Testis (tissue), 3 donors: ENCODE measurements around the gene RGS9. TPM values are rescaled to one million over a fixed set of nuclear protein-coding genes. Genes with fewer than 3 reads are reported as not detected.
"Not testable (repeated sequence)": the region's sequence is repeated elsewhere in the genome, so short reads cannot be mapped to it uniquely, and the experiment has no call there.

Experiments
- DNase-seq: peaks from one replicate; pipeline ENCODE4 v3.0.0-alpha.2; 2019
- H3K27ac ChIP-seq, 2 donors: fragments of 200-600 bp; sonication (generic); one replicate each; pipeline ENCODE4 v1.5.1; 2019
- H3K27me3 ChIP-seq: fragments of 200-600 bp; sonication (generic); one replicate; pipeline ENCODE4 v1.5.1; 2019
- H3K36me3 ChIP-seq: fragments of 200-600 bp; sonication (generic); one replicate; pipeline ENCODE4 v1.5.1; 2017; ENCODE audit warnings: low read depth; ENCODE audit errors: missing control alignments
- H3K4me1 ChIP-seq: fragments of 200-600 bp; sonication (generic); one replicate; pipeline ENCODE4 v1.5.1; 2019
- H3K4me3 ChIP-seq, 2 donors: fragments of 200-600 bp; sonication (generic); one replicate each; pipeline ENCODE4 v1.5.1; 2017 to 2019
- H3K9me3 ChIP-seq: fragments of 200-600 bp; sonication (generic); one replicate; pipeline ENCODE4 v1.5.1; 2017
- CTCF ChIP-seq, 3 experiments: fragments of 450-650 bp in 2 of 3; fragments of 200-600 bp in 1 of 3; sonication (generic) in 1 of 3; IDR thresholded peaks; one replicate each; pipeline ENCODE4 v1.5.1; 2016 to 2019; ENCODE audit warnings: antibody characterized with exemption in 3 of 3, mild to moderate bottlenecking in 2 of 3, moderate library complexity in 1 of 3
- POLR2A ChIP-seq: fragments of 450-650 bp; IDR thresholded peaks from one replicate; pipeline ENCODE4 v1.6.1; 2017; ENCODE audit warnings: antibody characterized with exemption, mild to moderate bottlenecking, moderate library complexity
- WGBS, 2 donors: methylation state at CpG; one replicate each; pipeline ENCODE4 v1.1.5; 2018; 5-methylcytosine and 5-hydroxymethylcytosine counted together
- intact Hi-C: fragments of 100-400 bp; cut with DNase I; formaldehyde crosslinking; loops from one replicate; pipeline ENCODE4 v1.15.1; 2023; ENCODE audit warnings: low total_unique reads
- polyA plus RNA-seq: library from polyadenylated mRNA; stranded (reverse); fragments of 350-450 nt; fragmentation: Illumina TruSeq; extraction: RNeasy Lipid Tissue Mini Kit (QIAGEN cat#74804); gene quantifications from one replicate; pipeline ENCODE4 v1.2.3, GENCODE V29; 2014; ENCODE audit warnings: low read depth, low replicate concordance; ENCODE audit not compliant: insufficient read depth
- total RNA-seq, 2 donors: library from RNA; depleted of rRNA; stranded (reverse); fragments of >200 nt; gene quantifications; one replicate each; pipeline ENCODE4 v1.2.3, GENCODE V29; 2016

RGS9 gene
- total and polyA plus RNA-seq, 3 donors from 2014 or later, result 4.6 to 7.9 (median 5.7) TPM

GRCh38 chr17:65109543-65109942, 27.6 kb upstream of the RGS9 start:
- Histone ChIP-seq H3K4me3 (no peak overlapping the region), H3K27ac (no peak overlapping the region), H3K36me3 (no peaks in the 10 kb centered on the region), H3K4me1 (peaks cover 24% of the 10 kb centered on the region), H3K27me3 (no peaks in the 10 kb centered on the region), H3K9me3 (no peaks in the 10 kb centered on the region)
- TF ChIP-seq CTCF (IDR thresholded peaks at IDR 0.05) (no peak), POLR2A (no peak)
- intact Hi-C loops, result loop anchor here (5.0 kb wide), 1 partner anchor 52 kb away; the partner anchor contains the start of gene GNA13
- 44 to 48% methylated on average over 6 of the region's 6 CpGs for WGBS, 2 donors
- DNase-seq, result no peak

- TF ChIP-seq CTCF (IDR thresholded peaks at IDR 0.05) (no peak), POLR2A (no peak)
- Histone ChIP-seq H3K27me3 (no peaks in the 10 kb centered on the region), H3K9me3 (no peaks in the 10 kb centered on the region), H3K4me1 (peaks cover 24% of the 10 kb centered on the region), H3K27ac (no peak overlapping the region), H3K4me3 (no peak overlapping the region), H3K36me3 (no peaks in the 10 kb centered on the region)
- DNase-seq, result no peak
- 95% methylated on average over 2 of the region's 2 CpGs for WGBS, 2 donors
- intact Hi-C loops, result loop anchor here (5.0 kb wide), 1 partner anchor 53 kb away; the partner anchor contains the start of gene GNA13
These were observed 27.0 kb upstream of the RGS9 start for GRCh38 chr17:65109990-65110680.

- intact Hi-C loops, result no loop called here
- no peaks in the 10 kb centered on the region for H3K9me3 ChIP-seq
- no peak overlapping the region for H3K27ac ChIP-seq
- no peaks in the 10 kb centered on the region for H3K27me3 ChIP-seq
- 73 to 74% methylated on average over 3 of the region's 3 CpGs for WGBS, 2 donors
- no peak for TF ChIP-seq POLR2A
- TF ChIP-seq CTCF (IDR thresholded peaks at IDR 0.05), result no peak
- no peak for DNase-seq
- H3K4me1 ChIP-seq, result no peaks in the 10 kb centered on the region
- no peak overlapping the region for H3K4me3 ChIP-seq
- no peaks in the 10 kb centered on the region for H3K36me3 ChIP-seq
These were observed 21.3 kb upstream of the RGS9 start for GRCh38 chr17:65115839-65116238.

GRCh38 chr17:65116515-65116914, 20.7 kb upstream of the RGS9 start:
- DNase-seq, H3K27me3 ChIP-seq, H3K36me3 ChIP-seq, H3K27ac ChIP-seq, H3K4me3 ChIP-seq, H3K4me1 ChIP-seq, H3K9me3 ChIP-seq, intact Hi-C loops: not testable (repeated sequence)
- WGBS, 2 donors, result 63% methylated on average over 5 of the region's 5 CpGs

- intact Hi-C loops, result no loop called here
- no peak for DNase-seq
- Histone ChIP-seq H3K4me3 (no peak overlapping the region), H3K27me3 (no peaks in the 10 kb centered on the region), H3K9me3 (no peaks in the 10 kb centered on the region), H3K36me3 (no peaks in the 10 kb centered on the region), H3K4me1 (peaks cover 4% of the 10 kb centered on the region), H3K27ac (no peak overlapping the region)
- 78 to 82% methylated on average over 4 of the region's 4 CpGs for WGBS, 2 donors
- no peak for TF ChIP-seq POLR2A
- TF ChIP-seq CTCF (IDR thresholded peaks at IDR 0.05), result no peak
These were observed 19.7 kb upstream of the RGS9 start for GRCh38 chr17:65117384-65118035.
